Nephron (organoid): Measurements from ENCODE around the gene CDC7.

Experiments used
- H3K27ac Mint-ChIP-seq, 3 experiments: 2 replicates each; pipeline ENCODE4 v1.8.0; 2020; ENCODE audit warnings: mixed read lengths in 3 of 3, mild to moderate bottlenecking in 2 of 3, moderate library complexity in 1 of 3
- H3K27me3 Mint-ChIP-seq: 2 replicates; pipeline ENCODE4 v1.8.0; 2021; ENCODE audit warnings: low read depth, mild to moderate bottlenecking, moderate library complexity, mixed read lengths
- H3K36me3 Mint-ChIP-seq: 2 replicates; pipeline ENCODE4 v1.8.0; 2020; ENCODE audit warnings: low read depth, mixed read lengths
- H3K4me1 Mint-ChIP-seq: 2 replicates; pipeline ENCODE4 v1.8.0; 2020; ENCODE audit warnings: mixed read lengths
- H3K4me3 Mint-ChIP-seq, 3 experiments: 2 replicates each; pipeline ENCODE4 v1.8.0; 2020; ENCODE audit warnings: mild to moderate bottlenecking in 3 of 3, mixed read lengths in 3 of 3, moderate library complexity in 2 of 3
- H3K9me3 Mint-ChIP-seq: 2 replicates; pipeline ENCODE4 v1.8.0; 2020; ENCODE audit warnings: mixed read lengths
- TF ChIP-seq, protein P1 (sequence below), 3 experiments: fragments of 200-600 bp; sonication (generic); IDR thresholded peaks; one replicate each; pipeline ENCODE4 v1.5.0; 2021; ENCODE audit warnings: antibody characterized with exemption in 3 of 3; ENCODE audit not compliant: unreplicated experiment in 3 of 3

Gene CDC7

DNA sequence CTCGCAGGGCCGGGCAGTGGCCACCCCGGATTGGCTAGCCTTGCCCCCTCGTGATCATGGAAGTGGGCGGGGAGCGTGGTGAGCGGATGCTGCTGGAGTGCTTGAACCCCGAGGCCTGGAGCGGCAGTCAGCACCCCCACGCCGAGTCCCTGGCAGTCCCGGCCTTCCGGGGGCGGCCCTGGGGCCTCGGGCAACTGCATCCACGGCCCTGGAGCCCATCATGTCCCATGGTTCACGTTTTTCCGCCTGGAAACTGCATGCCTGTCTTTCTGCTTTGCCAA lies 45.6 kb downstream of the CDC7 start:
- Mint-ChIP-seq H3K4me1 (peaks cover 4% of the 10 kb centered on the region), H3K36me3 (no peaks in the 10 kb centered on the region), H3K9me3 (no peaks in the 10 kb centered on the region), H3K4me3 (no peak overlapping the region), H3K27ac (no peak overlapping the region), H3K27me3 (peaks cover 8% of the 10 kb centered on the region)
- TF ChIP-seq, protein P1, sequence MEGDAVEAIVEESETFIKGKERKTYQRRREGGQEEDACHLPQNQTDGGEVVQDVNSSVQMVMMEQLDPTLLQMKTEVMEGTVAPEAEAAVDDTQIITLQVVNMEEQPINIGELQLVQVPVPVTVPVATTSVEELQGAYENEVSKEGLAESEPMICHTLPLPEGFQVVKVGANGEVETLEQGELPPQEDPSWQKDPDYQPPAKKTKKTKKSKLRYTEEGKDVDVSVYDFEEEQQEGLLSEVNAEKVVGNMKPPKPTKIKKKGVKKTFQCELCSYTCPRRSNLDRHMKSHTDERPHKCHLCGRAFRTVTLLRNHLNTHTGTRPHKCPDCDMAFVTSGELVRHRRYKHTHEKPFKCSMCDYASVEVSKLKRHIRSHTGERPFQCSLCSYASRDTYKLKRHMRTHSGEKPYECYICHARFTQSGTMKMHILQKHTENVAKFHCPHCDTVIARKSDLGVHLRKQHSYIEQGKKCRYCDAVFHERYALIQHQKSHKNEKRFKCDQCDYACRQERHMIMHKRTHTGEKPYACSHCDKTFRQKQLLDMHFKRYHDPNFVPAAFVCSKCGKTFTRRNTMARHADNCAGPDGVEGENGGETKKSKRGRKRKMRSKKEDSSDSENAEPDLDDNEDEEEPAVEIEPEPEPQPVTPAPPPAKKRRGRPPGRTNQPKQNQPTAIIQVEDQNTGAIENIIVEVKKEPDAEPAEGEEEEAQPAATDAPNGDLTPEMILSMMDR (IDR thresholded peaks at IDR 0.05; ENCODE audit: unreplicated experiment in 3 of 3), result no peak

DNA sequence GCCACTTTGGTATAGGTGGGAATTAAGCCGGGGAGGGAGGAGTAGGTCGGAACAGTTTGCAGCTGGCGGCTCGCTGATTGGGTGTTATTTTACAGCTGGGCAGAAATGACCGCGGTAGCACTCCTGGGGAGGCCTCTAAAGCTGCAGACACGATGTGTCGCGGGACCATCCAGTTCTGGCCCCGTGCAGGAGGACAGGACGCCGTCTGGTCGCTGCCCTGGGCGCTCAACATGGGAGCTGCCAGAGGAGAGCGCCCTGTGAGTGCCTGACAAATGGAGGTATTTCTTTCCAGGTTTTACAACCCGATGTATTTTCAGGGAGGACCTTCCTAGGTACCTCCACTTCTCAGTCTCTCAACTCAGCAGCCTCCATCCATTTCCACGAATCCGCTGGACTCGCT lies 46.2 kb downstream of the CDC7 start:
- TF ChIP-seq, protein P1 (IDR thresholded peaks at IDR 0.05; ENCODE audit: unreplicated experiment in 3 of 3), result no peak
- Mint-ChIP-seq H3K4me1 (peaks cover 4% of the 10 kb centered on the region), H3K27ac (no peak overlapping the region), H3K36me3 (no peaks in the 10 kb centered on the region), H3K4me3 (no peak overlapping the region), H3K27me3 (peaks cover 8% of the 10 kb centered on the region), H3K9me3 (no peaks in the 10 kb centered on the region)

DNA sequence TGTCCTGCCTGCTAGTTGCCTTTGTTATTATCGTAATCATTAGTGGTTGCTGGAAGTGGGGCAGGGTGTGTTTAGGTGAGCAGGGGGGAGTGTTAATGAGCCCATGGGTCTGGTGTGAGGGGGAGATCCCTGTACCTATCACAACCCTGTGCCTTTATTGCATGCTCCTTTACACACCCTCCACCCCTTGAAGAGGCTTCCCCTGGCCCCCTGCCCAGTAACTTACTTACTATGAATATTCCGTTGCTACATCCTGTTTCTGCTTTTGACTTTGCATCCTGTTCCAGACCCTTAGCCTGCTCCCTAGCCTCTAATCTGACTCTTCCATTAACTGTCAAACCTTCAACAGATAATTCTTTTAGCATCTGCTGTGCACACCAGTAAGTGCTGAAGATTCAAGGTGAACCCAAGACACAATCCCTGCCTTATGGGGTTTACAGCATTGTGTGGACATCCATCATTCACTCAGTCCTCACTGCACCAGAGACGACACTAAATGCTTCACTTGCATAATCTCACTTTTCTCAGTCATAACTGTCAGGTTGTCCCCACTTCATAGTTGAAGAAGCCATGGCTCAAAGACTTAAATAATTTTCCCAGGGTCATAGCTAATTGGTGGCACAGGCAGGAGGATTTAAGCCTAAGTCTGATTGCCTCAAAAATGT lies 47.9 kb downstream of the CDC7 start:
- H3K27me3 Mint-ChIP-seq, result peaks cover 4% of the 10 kb centered on the region
- no peak overlapping the region for H3K4me3 Mint-ChIP-seq
- H3K36me3 Mint-ChIP-seq, result no peaks in the 10 kb centered on the region
- no peaks in the 10 kb centered on the region for H3K9me3 Mint-ChIP-seq
- H3K27ac Mint-ChIP-seq, result no peak overlapping the region
- TF ChIP-seq, protein P1 (IDR thresholded peaks at IDR 0.05; ENCODE audit: unreplicated experiment in 3 of 3), result no peak
- H3K4me1 Mint-ChIP-seq, result peaks cover 4% of the 10 kb centered on the region

DNA sequence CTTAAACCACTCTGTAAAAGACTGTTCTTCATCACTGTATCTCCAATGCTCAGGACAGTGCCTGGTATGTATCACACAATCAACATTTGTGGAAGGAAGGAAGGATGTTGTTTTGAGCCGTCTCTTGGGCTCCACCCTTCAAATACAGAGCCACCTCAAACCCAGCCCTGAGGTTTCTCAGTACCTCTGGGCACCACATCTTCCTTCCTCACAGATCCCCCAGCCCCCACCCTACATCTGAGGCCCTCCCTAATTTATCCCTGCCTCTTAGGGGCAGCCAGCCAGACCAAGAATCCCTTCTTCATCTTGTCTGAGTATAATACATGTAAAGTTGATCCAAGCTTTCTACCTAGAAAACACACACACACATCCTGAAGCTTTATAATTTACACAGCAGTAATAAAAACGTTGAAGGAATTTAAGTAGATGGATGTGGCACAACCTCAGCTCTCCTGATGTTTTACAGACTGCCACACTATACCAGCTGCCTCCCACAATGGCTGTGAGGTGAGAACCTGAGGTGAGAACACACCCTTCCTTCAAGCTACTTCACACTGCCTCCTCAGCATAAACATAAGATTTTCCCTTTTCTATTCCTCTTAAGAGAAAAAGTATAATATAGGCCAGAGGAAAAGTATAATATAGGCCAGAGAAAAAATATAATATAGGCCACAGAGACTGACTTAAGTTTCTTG lies 48.5 kb downstream of the CDC7 start:
- Mint-ChIP-seq H3K4me1 (peaks cover 4% of the 10 kb centered on the region), H3K9me3 (no peaks in the 10 kb centered on the region), H3K27me3 (peaks cover 4% of the 10 kb centered on the region), H3K36me3 (no peaks in the 10 kb centered on the region), H3K27ac (no peak overlapping the region), H3K4me3 (no peak overlapping the region)
- TF ChIP-seq, protein P1 (IDR thresholded peaks at IDR 0.05; ENCODE audit: unreplicated experiment in 3 of 3), result no peak

DNA sequence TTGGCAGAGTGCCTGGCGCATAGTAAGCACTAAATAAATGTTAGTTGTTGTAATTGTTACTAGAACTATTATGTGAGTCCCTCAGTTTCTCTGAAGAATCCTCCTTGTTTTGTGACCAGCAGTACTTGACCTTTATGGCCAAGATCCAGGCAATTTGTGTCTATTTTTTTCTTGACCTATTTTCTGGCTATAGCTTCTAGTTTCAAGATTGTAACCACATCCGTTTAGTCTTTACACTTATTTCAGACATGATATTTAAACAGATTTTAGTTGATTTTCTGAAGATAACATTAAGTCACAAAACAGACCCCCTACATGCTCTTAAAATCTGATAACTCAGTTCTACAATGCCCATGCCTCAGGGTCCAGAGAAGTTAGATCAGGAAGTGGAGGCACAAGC lies 50.3 kb downstream of the CDC7 start:
- Mint-ChIP-seq H3K4me1 (peaks cover 15% of the 10 kb centered on the region), H3K4me3 (no peak overlapping the region), H3K27ac (no peak overlapping the region), H3K27me3 (no peaks in the 10 kb centered on the region), H3K9me3 (no peaks in the 10 kb centered on the region), H3K36me3 (no peaks in the 10 kb centered on the region)
- TF ChIP-seq, protein P1 (IDR thresholded peaks at IDR 0.05; ENCODE audit: unreplicated experiment in 3 of 3), result no peak

DNA sequence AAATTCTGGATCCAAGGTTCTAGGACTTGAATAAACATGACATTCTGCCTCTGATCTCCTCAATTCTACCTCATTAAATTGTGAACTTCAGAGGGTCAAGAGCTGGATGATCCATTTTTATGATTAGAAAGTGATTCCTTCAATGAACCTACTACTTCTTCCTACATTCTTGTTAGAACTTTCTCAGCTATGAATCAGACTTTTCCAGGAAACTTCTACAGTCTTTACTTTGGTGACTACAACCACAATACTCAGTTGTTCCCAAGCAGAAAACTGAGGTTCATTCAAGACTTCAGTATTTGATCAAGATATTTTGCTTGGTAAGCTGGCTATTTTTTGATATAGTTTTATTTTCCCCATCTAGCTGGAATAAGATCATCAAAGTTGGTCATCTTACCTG lies 51.4 kb downstream of the CDC7 start:
- Mint-ChIP-seq H3K36me3 (no peaks in the 10 kb centered on the region), H3K27me3 (no peaks in the 10 kb centered on the region), H3K4me1 (peaks cover 23% of the 10 kb centered on the region), H3K27ac (no peak overlapping the region), H3K4me3 (no peak overlapping the region), H3K9me3 (no peaks in the 10 kb centered on the region)
- TF ChIP-seq, protein P1 (IDR thresholded peaks at IDR 0.05; ENCODE audit: unreplicated experiment in 3 of 3), result no peak
